HG02763 (cell line): Measurements from ENCODE around the gene CRYM.
"Not testable (repeated sequence)": the region's sequence is repeated elsewhere in the genome, so short reads cannot be mapped to it uniquely, and the experiment has no call there.

Experiments used
- ATAC-seq: cut with Tn5 transposase; IDR thresholded peaks from one replicate; pipeline ENCODE4 v1.9.1; 2021; ENCODE audit warnings: mild to moderate bottlenecking, moderate library complexity; ENCODE audit not compliant: unreplicated experiment

The CRYM gene

GRCh38 chr16:21250072-21250923 is 27.8 kb downstream of the CRYM start:
- no peak for ATAC-seq

GRCh38 chr16:21248179-21248578 is 29.9 kb downstream of the CRYM start:
- not testable (repeated sequence) for ATAC-seq

GRCh38 chr16:21244518-21245215 is 33.4 kb downstream of the CRYM start:
- ATAC-seq, result no peak

GRCh38 chr16:21242756-21243155 is 35.3 kb downstream of the CRYM start:
- no peak for ATAC-seq

GRCh38 chr16:21239646-21240045 is 38.4 kb downstream of the CRYM start:
- no peak for ATAC-seq

GRCh38 chr16:21236831-21237230 is 41.3 kb downstream of the CRYM start:
- no peak for ATAC-seq

- no peak for ATAC-seq
Observed at GRCh38 chr16:21235199-21235585, 42.9 kb downstream of the CRYM start.

GRCh38 chr16:21233521-21234150 is 44.5 kb downstream of the CRYM start, which contains the start of gene ANKS4B:
ANKS4B (plus strand) TSS chr16:21233699; CDS start chr16:21233738, 39 bp downstream.
- no peak for ATAC-seq

- ATAC-seq, result no peak
Observed at GRCh38 chr16:21233045-21233520, 45.0 kb downstream of the CRYM start.

- ATAC-seq, result no peak
Observed at GRCh38 chr16:21228361-21228872, 49.7 kb downstream of the CRYM start.

- ATAC-seq, result no peak
Observed at GRCh38 chr16:21227866-21228265, 50.2 kb downstream of the CRYM start.

GRCh38 chr16:21226749-21227148 is 51.3 kb downstream of the CRYM start:
- ATAC-seq, result no peak

GRCh38 chr16:21224800-21225199 is 53.3 kb downstream of the CRYM start:
- ATAC-seq, result no peak

GRCh38 chr16:21223787-21224186 is 54.3 kb downstream of the CRYM start:
- no peak for ATAC-seq

- no peak for ATAC-seq
Observed at GRCh38 chr16:21222495-21223337, 55.4 kb downstream of the CRYM start.

GRCh38 chr16:21219551-21219950 is 58.5 kb downstream of the CRYM start:
- ATAC-seq, result no peak

- ATAC-seq, result no peak
Observed at GRCh38 chr16:21218153-21218552, 59.9 kb downstream of the CRYM start.

- no peak for ATAC-seq
Observed at GRCh38 chr16:21217121-21217520, 61.0 kb downstream of the CRYM start.

- ATAC-seq, result no peak
Observed at GRCh38 chr16:21214086-21214485, 64.0 kb downstream of the CRYM start.

- no peak for ATAC-seq
Observed at GRCh38 chr16:21211486-21211885, 66.6 kb downstream of the CRYM start, which contains the start of gene ZP2. ZP2 (minus strand) TSS chr16:21211574; CDS start chr16:21211547, 27 bp downstream.
